Hepatocyte (in vitro differentiated cells): Measurements from ENCODE around the gene CARM1.

Source experiments
- CTCF ChIP-seq: fragments of 200-600 bp; sonication (generic); IDR thresholded peaks from 2 replicates; pipeline ENCODE4 v1.5.1; 2016; ENCODE audit warnings: antibody characterized with exemption, mild to moderate bottlenecking; ENCODE audit not compliant: poor library complexity
- EZH2 ChIP-seq: fragments of 200-600 bp; sonication (generic); IDR thresholded peaks from 2 replicates; pipeline ENCODE4 v1.6.1; 2016; ENCODE audit warnings: antibody characterized with exemption, mild to moderate bottlenecking, borderline replicate concordance

DNA sequence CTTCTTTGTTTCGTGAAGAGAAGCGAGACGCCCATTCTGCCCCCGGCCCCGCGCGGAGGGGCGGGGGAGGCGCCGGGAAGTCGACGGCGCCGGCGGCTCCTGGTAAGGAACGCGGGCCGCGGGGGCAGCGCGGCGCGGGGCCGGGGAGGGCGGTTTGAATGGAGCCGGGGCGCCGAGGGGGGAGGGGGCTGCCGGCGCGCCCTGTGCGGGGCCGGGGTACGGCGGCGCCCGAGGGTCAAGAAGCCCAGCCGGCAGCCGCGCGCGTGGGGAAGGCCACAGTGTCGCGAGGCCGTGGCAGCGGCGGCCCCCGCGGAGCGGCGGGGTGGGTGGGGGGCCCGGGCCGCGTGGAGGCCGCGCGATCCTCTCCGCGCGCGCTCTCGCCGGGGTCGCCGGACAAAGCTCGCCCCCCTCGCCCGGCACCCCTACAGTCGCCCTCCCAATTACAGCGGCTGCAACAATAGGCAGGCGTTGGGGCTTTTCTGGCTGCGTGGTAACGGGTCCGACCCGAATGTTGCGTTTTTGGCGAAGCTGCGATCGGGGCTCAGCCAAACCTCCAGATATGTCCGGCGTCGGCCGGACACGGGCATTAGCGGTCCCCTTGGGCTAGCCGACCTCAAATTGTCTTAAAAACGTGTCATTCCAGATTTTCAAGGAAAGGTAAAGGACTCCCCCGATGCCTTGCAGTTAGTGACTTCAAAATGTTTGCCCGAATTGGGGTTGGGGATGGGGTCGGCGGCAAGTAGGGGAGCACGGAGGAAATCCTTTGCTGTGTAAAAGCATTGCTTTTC, 89.9 kb downstream of the CARM1 start:
- TF ChIP-seq EZH2 (no peak), CTCF (no peak)
